ENCODE results near the gene BAHCC1. TPM values are rescaled to one million over a fixed set of nuclear protein-coding genes. Genes with fewer than 3 reads are reported as not detected.

Gene BAHCC1
- total RNA-seq, 1 experiment from 2014 or later = 3.1 TPM

GRCh38 chr17:81433656-81434055, 38.4 kb downstream of the BAHCC1 start:
- Histone ChIP-seq H3T11ph (ENCODE audit: low read length) (no peak overlapping the region), H4K8ac (replicated peaks; ENCODE audit: insufficient read length, low read depth, low read length) (no peak overlapping the region), H3K4me1 (ENCODE audit: insufficient read depth, low read length) (no peaks in the 10 kb centered on the region), H2AK5ac (ENCODE audit: insufficient read length, low read length) (no peak overlapping the region), H3K56ac (ENCODE audit: insufficient read length, low read depth, low read length) (no peak overlapping the region), H3K4me2 (ENCODE audit: insufficient read depth, insufficient read length, low read length) (no peak overlapping the region), H3K9me3 (ENCODE audit: control insufficient read depth, low read depth, low read length) (no peaks in the 10 kb centered on the region), H4K5ac (ENCODE audit: insufficient read length, low read depth, low read length) (no peak overlapping the region), H3K18ac (ENCODE audit: insufficient read length, low read depth, low read length) (no peak overlapping the region), H2BK5ac (ENCODE audit: insufficient read length, low read length) (no peak overlapping the region), H2BK15ac (ENCODE audit: low read depth, low read length) (no peak overlapping the region), H2BK12ac (ENCODE audit: insufficient read length, low read depth, low read length) (no peak overlapping the region), H2BK20ac (ENCODE audit: low read depth, low read length, poor library complexity, severe bottlenecking) (no peak overlapping the region), H4K20me1 (ENCODE audit: control insufficient read depth, insufficient read depth, insufficient read length) (peaks cover 4% of the 10 kb centered on the region), H3K23ac (ENCODE audit: insufficient read length, low read depth, low read length) (no peak overlapping the region), H3K79me2 (ENCODE audit: insufficient read depth, low read length) (no peaks in the 10 kb centered on the region), H3K23me2 (ENCODE audit: insufficient read length, low read depth, low read length, poor library complexity, severe bottlenecking) (no peaks in the 10 kb centered on the region), H3K4ac (ENCODE audit: low read depth, low read length) (no peak overlapping the region), H3K27me3 (ENCODE audit: insufficient read depth, low read length) (no peaks in the 10 kb centered on the region), H3K27ac (ENCODE audit: insufficient read length, low read depth, low read length) (no peak overlapping the region), H3K9ac (ENCODE audit: extremely low read depth, insufficient read length, low read length) (no peak overlapping the region), H3K79me1 (ENCODE audit: insufficient read depth, low read depth, low read length, poor library complexity, severe bottlenecking) (no peaks in the 10 kb centered on the region), H2BK120ac (ENCODE audit: low read depth, low read length, poor library complexity, severe bottlenecking) (no peak overlapping the region), H2AFZ (ENCODE audit: low read length) (no peak overlapping the region), H3K14ac (ENCODE audit: insufficient read depth, low read length) (no peak overlapping the region), H4K91ac (ENCODE audit: insufficient read length, low read depth, low read length) (no peak overlapping the region)
- Mint-ChIP-seq H3K27ac (no peak overlapping the region), H3K4me1 (peaks cover 0 to 8% of the 10 kb centered on the region in 2 experiments; a peak in 2 of 4 replicates), H3K9me3 (no peaks in the 10 kb centered on the region), H3K36me3 (ENCODE audit: insufficient read depth in 1 of 3, low read depth in 3 of 3) (no peaks in the 10 kb centered on the region), H3K4me3 (no peak overlapping the region), H3K27me3 (ENCODE audit: low read depth) (no peaks in the 10 kb centered on the region; the same call in 1 of the 2 replicates)
- no peak for TF ChIP-seq CTCF (conservative IDR thresholded peaks at IDR 0.05)
- DNase-seq = no peak
- WGBS (ENCODE audit: extremely low coverage, insufficient read length, low lambda C conversion rate) = no CpG with 5 or more reads among the region's 24 CpGs
